HEK293T (cell line): ENCODE data around the gene JMJD1C.

Experiments
- ARNT ChIP-seq: fragments of 450-650 bp; IDR thresholded peaks from 2 replicates; pipeline ENCODE4 v1.6.1; 2017; ENCODE audit warnings: mild to moderate bottlenecking
- FOXK2 ChIP-seq: fragments of 450-650 bp; IDR thresholded peaks from 2 replicates; pipeline ENCODE4 v1.6.1; 2016; ENCODE audit warnings: mild to moderate bottlenecking
- FOXM1 ChIP-seq: fragments of 450-650 bp; IDR thresholded peaks from 2 replicates; pipeline ENCODE4 v1.6.1; 2017; ENCODE audit warnings: mild to moderate bottlenecking, borderline replicate concordance
- NFRKB ChIP-seq: fragments of 450-650 bp; IDR thresholded peaks from 2 replicates; pipeline ENCODE4 v1.6.1; 2016; ENCODE audit warnings: mild to moderate bottlenecking, moderate library complexity
- SP1 ChIP-seq: fragments of 450-650 bp; IDR thresholded peaks from 2 replicates; pipeline ENCODE4 v1.6.1; 2017
- SUZ12 ChIP-seq: fragments of 450-650 bp; IDR thresholded peaks from 2 replicates; pipeline ENCODE4 v1.6.1; 2016; ENCODE audit warnings: mild to moderate bottlenecking
- TARDBP ChIP-seq: fragments of 450-650 bp; IDR thresholded peaks from 2 replicates; pipeline ENCODE4 v1.6.1; 2016
- ZNF384 ChIP-seq: fragments of 450-650 bp; IDR thresholded peaks from 2 replicates; pipeline ENCODE4 v1.6.1; 2016

DNA sequence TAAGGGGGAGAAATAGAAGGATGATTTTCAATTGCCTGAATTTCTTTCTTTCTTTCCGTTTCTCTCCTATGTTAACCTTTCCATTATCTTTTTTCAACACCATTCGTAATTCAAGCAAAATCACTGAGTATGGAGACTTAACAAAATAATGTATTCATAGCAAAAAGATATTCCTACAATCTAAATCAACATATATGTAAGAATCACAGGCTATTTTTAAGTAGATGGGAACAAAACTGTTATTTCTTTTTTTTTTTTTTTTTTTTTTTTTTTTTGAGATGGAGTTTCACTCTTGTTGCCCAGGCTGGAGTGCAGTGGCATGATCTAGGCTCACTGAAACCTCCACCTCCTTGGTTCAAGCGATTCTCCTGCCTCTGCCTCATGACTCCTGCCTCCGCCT lies 27.2 kb upstream of the JMJD1C start:
- TF ChIP-seq TARDBP = no peak
- no peak for TF ChIP-seq NFRKB
- no peak for TF ChIP-seq ARNT
- TF ChIP-seq SP1 = no peak
- peak; percentile 71 for TF ChIP-seq ZNF384
- no peak for TF ChIP-seq FOXK2
- TF ChIP-seq SUZ12 = no peak
- TF ChIP-seq FOXM1 = no peak
